Effector memory CD4-positive, alpha-beta T cell (primary cell): Measurements from ENCODE around the gene AIF1.

ENCODE experiments used
- DNase-seq, 3 donors: peaks; one replicate each; pipeline ENCODE4 v3.0.0-alpha.2; 2020
- H3K27ac ChIP-seq: 2 replicates; pipeline ENCODE4 v1.7.0; 2013; ENCODE audit warnings: mild to moderate bottlenecking, low read length, moderate library complexity; ENCODE audit not compliant: insufficient read depth, poor library complexity, severe bottlenecking
- H3K27me3 ChIP-seq: replicated peaks from 2 replicates; pipeline ENCODE4 v1.7.0; 2013; ENCODE audit warnings: mild to moderate bottlenecking, low read length; ENCODE audit not compliant: insufficient read depth, control insufficient read depth, poor library complexity, severe bottlenecking
- H3K36me3 ChIP-seq: 2 replicates; pipeline ENCODE4 v1.7.0; 2013; ENCODE audit warnings: mild to moderate bottlenecking, low read length, moderate library complexity; ENCODE audit not compliant: control insufficient read depth, insufficient read depth
- H3K4me1 ChIP-seq: 2 replicates; pipeline ENCODE4 v1.7.0; 2013; ENCODE audit warnings: low read length, mild to moderate bottlenecking; ENCODE audit not compliant: control insufficient read depth, insufficient read depth, poor library complexity, severe bottlenecking
- H3K4me3 ChIP-seq: 2 replicates; pipeline ENCODE4 v1.7.0; 2013; ENCODE audit warnings: low read length, low read depth, mild to moderate bottlenecking; ENCODE audit not compliant: insufficient read depth, poor library complexity, severe bottlenecking
- H3K9me3 ChIP-seq: 2 replicates; pipeline ENCODE4 v1.7.0; 2013; ENCODE audit warnings: mild to moderate bottlenecking, low read length, moderate library complexity; ENCODE audit not compliant: control insufficient read depth
- total RNA-seq, 3 donors: gene quantifications; one replicate each; lab custom pipeline; 2026; lab: John Stamatoyannopoulos, UW

Gene AIF1
- 0.35 to 4.8 (median 1.4) reads per million in 3 donors for total RNA-seq

DNA sequence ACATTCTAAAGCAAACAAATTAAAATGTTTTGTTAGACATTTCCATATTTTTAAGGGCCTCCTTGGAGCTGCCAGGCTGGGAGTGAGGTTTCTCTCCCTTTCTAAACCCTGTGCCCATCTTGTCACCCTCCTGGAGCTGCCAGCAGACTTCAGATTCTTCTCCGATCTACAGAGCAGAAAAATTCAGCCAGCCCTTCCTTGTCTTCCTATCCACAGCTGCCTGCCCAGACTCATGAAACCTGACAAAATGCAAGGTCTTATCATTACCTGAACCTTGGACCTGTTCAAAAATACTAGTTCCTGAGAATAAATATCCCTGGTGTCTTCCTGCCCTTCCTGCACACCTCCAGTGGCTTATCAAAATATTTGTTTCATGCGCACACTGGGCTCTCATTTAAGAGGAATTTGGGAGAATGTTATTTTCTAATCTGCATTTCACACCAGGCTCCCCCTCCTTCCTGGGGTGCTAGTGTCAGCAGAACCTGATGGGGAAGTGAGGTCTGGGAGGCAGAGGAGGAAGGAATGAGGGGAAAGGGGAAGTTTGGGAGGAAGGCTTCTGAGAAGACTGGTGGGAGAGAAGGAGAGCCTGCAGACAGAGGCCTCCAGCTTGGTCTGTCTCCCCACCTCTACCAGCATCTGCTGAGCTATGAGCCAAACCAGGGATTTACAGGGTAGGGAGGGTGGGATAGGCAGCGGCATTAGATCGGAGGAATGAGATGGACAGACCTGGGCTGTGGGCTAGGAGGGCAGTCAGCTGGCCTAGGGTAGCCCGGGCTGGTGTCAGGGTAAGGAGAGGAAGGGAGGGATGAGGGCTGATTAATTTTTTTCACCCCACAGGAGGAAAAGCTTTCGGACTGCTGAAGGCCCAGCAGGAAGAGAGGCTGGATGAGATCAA is at the start of gene AIF1:
Gene AIF1, plus strand, starts transcription at position 551 of the 895 bp plus-strand sequence. Its CDS starts 96 bp downstream, at position 647.
- no peak for DNase-seq
- Histone ChIP-seq H3K27me3 (no peaks in the 10 kb centered on the region), H3K4me3 (no peak within 1 kb of the TSS), H3K27ac (no peak within 1 kb of the TSS), H3K4me1 (no peaks in the 10 kb centered on the region), H3K36me3 (no peaks in the 10 kb centered on the region), H3K9me3 (no peaks in the 10 kb centered on the region)

DNA sequence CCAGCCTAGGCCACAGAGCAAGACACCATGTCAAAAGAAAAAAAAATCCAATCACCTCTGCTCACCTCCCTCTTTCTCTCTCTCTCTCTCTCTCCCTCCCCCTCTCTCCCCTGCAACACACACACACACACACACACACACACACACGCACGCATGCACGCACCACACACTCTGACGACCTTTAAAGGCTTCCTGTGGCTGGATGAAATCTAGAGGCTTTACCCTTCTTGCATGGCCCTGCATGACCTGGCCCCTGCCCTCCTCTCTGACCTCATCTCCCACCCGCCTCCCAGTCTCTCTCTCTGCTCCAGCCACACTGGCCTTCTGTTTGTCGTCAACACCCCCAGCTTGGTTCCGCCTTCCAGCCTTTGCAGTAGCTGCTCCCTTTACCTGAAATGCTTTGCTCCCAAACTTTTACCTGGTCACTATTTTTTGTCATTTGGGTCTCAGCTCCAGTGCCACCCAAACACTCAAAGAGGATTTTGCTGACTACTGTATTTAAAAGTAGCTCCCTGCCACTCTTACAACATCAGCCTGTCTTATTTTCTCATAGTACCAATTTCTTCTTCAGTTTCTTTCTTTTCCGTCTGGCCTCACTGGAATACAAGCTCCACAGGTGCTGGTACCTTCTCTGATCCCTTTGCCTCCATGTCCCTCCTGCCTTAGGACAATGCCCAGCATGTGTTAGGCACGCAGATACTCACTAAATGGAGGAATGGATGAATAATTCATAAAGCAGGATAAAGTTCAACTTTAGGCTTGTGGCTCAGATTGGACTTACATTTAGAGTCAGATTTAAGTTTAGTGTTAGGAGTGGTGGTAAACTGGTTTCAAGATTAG is 47.3 kb upstream of the AIF1 start:
- no peaks in the 10 kb centered on the region for H3K27me3 ChIP-seq
- no peaks in the 10 kb centered on the region for H3K9me3 ChIP-seq
- peak overlapping the region; percentile 30 for H3K4me3 ChIP-seq
- H3K4me1 ChIP-seq, result peaks cover 56% of the 10 kb centered on the region
- H3K27ac ChIP-seq, result peak overlapping the region; percentile 86
- H3K36me3 ChIP-seq, result no peaks in the 10 kb centered on the region
- DNase-seq, result no peak

DNA sequence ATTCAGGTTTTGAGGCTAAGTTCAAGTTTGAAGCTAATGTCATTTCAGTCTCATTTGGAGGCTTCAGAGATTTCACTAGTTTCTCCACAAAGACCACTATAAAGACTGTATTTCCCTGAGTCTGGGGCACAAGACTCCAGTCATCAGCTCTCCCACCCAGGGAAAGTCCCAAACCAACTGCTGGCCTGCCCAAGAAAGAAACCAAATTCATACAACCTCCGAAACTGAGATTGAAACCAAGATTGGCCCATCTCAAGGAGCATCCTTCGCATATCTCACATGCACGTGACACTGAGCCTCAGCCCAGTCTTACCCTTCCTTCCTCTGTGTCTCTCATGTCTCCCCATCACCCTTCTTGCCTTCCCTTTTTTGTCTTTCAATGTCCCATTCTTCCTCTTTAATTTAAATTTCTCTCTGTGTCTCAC is 46.5 kb upstream of the AIF1 start:
- no peaks in the 10 kb centered on the region for H3K27me3 ChIP-seq
- peak; percentile 71 to 77 (median 72) for DNase-seq
- H3K9me3 ChIP-seq, result no peaks in the 10 kb centered on the region
- peaks cover 64% of the 10 kb centered on the region for H3K4me1 ChIP-seq
- no peaks in the 10 kb centered on the region for H3K36me3 ChIP-seq
- H3K27ac ChIP-seq, result peak overlapping the region; percentile 86
- peak overlapping the region; percentile 30 for H3K4me3 ChIP-seq

DNA sequence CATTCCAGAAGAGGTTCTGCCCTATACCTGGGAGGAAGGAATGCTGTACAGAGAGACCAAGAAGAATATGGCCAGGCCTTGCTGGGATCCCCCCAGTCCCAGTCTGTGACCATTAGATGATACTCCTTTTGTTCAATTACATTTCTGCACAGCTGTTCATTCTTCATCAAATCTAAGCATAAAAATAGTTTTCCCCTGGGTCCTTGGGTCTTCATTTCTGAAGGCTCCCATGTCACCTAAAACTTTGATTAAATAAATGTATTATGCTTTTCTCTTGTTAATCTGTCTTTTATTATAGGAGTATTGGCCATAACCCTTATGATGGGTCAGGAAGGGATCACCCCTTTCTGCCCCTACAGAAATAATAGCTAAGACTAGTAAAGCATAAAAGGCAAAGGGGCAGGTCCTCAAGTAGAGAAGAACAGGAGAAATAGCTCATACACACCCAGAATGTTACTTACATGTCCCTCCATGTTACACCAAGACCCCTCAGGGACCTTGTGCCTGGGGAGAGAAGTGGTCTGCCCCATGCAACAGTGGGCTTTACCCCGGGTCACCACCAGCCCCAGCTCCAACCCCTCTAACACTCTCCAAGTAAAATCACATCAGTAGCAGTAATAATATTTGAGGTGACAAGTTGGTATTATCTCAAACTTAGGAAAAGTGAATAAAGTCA is 45.0 kb upstream of the AIF1 start:
- H3K4me3 ChIP-seq, result no peak overlapping the region
- DNase-seq, result no peak
- H3K9me3 ChIP-seq, result no peaks in the 10 kb centered on the region
- no peaks in the 10 kb centered on the region for H3K27me3 ChIP-seq
- H3K27ac ChIP-seq, result peak overlapping the region; percentile 95
- peaks cover 78% of the 10 kb centered on the region for H3K4me1 ChIP-seq
- no peaks in the 10 kb centered on the region for H3K36me3 ChIP-seq

DNA sequence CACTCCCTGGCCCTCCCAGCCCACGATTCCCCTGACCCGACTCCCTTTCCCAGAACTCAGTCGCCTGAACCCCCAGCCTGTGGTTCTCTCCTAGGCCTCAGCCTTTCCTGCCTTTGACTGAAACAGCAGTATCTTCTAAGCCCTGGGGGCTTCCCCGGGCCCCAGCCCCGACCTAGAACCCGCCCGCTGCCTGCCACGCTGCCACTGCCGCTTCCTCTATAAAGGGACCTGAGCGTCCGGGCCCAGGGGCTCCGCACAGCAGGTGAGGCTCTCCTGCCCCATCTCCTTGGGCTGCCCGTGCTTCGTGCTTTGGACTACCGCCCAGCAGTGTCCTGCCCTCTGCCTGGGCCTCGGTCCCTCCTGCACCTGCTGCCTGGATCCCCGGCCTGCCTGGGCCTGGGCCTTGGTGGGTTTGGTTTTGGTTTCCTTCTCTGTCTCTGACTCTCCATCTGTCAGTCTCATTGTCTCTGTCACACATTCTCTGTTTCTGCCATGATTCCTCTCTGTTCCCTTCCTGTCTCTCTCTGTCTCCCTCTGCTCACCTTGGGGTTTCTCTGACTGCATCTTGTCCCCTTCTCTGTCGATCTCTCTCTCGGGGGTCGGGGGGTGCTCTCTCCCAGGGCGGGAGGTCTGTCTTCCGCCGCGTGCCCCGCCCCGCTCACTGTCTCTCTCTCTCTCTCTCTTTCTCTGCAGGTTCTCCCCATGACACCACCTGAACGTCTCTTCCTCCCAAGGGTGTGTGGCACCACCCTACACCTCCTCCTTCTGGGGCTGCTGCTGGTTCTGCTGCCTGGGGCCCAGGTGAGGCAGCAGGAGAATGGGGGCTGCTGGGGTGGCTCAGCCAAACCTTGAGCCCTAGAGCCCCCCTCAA is 42.8 kb upstream of the AIF1 start, which contains the start of gene LTA:
Gene LTA, plus strand, starts transcription at position 249 of the 871 bp plus-strand sequence. Its CDS starts 454 bp downstream, at position 703.
- Histone ChIP-seq H3K4me1 (peaks cover 85% of the 10 kb centered on the region), H3K9me3 (no peaks in the 10 kb centered on the region), H3K27me3 (no peaks in the 10 kb centered on the region), H3K27ac (peak within 1 kb of the TSS; percentile 95), H3K4me3 (peak within 1 kb of the TSS; percentile 47), H3K36me3 (no peaks in the 10 kb centered on the region)
- peak; percentile 73 to 76 (median 74) for DNase-seq

DNA sequence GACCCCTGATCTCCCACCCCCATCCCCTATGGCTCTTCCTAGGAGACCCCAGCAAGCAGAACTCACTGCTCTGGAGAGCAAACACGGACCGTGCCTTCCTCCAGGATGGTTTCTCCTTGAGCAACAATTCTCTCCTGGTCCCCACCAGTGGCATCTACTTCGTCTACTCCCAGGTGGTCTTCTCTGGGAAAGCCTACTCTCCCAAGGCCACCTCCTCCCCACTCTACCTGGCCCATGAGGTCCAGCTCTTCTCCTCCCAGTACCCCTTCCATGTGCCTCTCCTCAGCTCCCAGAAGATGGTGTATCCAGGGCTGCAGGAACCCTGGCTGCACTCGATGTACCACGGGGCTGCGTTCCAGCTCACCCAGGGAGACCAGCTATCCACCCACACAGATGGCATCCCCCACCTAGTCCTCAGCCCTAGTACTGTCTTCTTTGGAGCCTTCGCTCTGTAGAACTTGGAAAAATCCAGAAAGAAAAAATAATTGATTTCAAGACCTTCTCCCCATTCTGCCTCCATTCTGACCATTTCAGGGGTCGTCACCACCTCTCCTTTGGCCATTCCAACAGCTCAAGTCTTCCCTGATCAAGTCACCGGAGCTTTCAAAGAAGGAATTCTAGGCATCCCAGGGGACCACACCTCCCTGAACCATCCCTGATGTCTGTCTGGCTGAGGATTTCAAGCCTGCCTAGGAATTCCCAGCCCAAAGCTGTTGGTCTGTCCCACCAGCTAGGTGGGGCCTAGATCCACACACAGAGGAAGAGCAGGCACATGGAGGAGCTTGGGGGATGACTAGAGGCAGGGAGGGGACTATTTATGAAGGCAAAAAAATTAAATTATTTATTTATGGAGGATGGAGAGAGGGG is 41.6 kb upstream of the AIF1 start:
- H3K4me3 ChIP-seq, result peak overlapping the region; percentile 47

DNA sequence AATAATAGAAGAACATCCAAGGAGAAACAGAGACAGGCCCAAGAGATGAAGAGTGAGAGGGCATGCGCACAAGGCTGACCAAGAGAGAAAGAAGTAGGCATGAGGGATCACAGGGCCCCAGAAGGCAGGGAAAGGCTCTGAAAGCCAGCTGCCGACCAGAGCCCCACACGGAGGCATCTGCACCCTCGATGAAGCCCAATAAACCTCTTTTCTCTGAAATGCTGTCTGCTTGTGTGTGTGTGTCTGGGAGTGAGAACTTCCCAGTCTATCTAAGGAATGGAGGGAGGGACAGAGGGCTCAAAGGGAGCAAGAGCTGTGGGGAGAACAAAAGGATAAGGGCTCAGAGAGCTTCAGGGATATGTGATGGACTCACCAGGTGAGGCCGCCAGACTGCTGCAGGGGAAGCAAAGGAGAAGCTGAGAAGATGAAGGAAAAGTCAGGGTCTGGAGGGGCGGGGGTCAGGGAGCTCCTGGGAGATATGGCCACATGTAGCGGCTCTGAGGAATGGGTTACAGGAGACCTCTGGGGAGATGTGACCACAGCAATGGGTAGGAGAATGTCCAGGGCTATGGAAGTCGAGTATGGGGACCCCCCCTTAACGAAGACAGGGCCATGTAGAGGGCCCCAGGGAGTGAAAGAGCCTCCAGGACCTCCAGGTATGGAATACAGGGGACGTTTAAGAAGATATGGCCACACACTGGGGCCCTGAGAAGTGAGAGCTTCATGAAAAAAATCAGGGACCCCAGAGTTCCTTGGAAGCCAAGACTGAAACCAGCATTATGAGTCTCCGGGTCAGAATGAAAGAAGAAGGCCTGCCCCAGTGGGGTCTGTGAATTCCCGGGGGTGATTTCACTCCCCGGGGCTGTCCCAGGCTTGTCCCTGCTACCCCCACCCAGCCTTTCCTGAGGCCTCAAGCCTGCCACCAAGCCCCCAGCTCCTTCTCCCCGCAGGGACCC is 40.6 kb upstream of the AIF1 start:
- peak overlapping the region; percentile 91 for H3K4me3 ChIP-seq
- peak overlapping the region; percentile 95 for H3K27ac ChIP-seq
- peaks cover 7% of the 10 kb centered on the region for H3K36me3 ChIP-seq
- H3K4me1 ChIP-seq, result peaks cover 85% of the 10 kb centered on the region
- H3K9me3 ChIP-seq, result no peaks in the 10 kb centered on the region
- no peak for DNase-seq
- H3K27me3 ChIP-seq, result no peaks in the 10 kb centered on the region

More for the DNA sequence above, 41.6 kb upstream of the AIF1 start:
- Histone ChIP-seq H3K27me3 (no peaks in the 10 kb centered on the region), H3K9me3 (no peaks in the 10 kb centered on the region), H3K4me1 (peaks cover 84% of the 10 kb centered on the region), H3K27ac (peak overlapping the region; percentile 95), H3K36me3 (peaks cover 3% of the 10 kb centered on the region)
- DNase-seq, result no peak
